HG03469 (cell line): Measurements from ENCODE around the gene MAML2.

Experiments used
- ATAC-seq: cut with Tn5 transposase; IDR thresholded peaks from one replicate; pipeline ENCODE4 v1.9.1; 2021; ENCODE audit warnings: mild to moderate bottlenecking, moderate library complexity, moderate number of reproducible peaks; ENCODE audit not compliant: unreplicated experiment

MAML2 gene

DNA sequence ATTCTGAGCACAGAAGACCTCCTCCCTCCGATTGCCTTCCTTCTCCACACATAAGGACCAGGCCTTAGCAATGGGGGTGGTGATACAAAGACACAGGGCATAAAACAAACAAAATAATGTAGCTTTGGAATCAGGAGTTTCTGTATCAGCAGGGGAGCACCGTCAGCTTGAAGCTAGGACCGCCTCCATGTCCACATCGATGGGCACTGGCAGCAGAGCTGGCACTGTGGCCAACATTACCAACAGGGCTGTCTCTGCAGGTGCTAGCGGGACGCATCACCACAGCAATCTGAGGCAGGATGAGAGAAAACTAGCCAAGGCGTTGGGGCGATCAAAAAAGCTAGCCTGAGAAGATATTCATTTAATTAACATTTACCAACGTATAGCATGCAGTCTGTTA is 201.4 kb downstream of the MAML2 start:
- no peak for ATAC-seq

DNA sequence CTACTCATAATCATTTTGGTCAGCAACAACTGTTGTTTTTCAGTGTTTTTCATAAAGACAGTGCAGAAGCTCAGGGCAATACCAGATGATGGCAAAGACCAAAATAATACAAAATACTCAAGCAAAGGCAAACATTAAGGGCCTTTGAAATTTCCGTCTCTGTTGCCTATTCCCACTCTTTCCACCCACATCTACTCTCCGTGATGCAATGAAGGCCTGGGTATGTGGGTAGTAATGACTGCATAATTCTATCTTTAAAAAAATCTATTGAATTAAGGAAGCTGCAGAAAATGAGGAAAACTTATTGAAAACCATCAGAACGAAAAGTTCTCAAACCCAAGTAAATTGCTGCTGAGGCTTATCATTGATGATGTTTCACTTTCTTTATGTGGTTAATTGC is 203.3 kb downstream of the MAML2 start:
- ATAC-seq: no peak

DNA sequence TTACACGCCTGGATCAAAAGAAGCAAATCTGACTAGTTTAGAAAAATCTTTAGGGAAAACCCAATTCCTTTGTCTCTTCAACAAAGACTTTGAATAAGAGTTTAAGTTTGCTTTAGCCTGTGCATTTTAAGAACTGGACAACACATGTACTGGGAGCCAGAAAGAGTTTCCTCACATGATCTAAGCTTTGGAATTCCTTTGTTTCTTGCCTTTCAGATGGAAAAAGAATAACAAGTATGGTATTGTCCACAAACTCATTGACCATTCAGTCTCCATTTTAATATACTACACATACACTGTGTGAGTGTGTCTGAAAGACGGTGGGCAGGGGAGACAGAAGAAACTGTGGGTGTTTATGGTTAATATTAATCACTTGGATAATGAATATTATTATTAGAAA is 205.6 kb downstream of the MAML2 start:
- ATAC-seq: no peak

DNA sequence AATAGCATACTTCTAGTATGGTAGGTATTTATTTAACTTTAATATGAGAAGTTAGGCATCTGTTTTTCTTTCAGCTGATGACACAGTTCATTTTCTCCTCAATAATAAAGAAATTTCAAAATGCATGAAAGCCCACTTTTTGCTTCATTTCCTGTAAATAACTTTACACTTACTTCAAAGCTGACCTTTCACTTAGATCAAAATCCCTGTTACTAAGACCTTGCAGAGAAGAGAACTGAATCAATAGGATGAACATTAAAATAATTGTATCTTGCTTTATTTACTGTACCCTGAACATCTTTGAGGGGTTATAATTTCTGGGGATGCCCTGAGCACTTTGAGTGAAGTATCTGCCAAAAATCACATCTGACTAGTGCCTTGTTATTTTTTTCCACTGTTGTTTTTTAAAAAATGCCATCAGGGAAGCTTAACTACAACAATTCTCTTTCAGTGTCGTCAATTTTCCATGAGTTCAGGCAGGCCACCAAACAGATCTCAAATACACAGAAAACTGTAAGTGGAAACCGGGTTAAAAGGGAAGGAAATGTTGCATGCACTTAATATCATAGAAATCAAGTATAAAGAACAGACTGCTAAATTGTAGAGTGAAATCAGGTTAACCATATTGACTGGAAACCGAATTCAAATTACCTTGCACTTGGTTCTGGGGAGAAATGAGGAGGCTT is 206.2 kb downstream of the MAML2 start:
- no peak for ATAC-seq

DNA sequence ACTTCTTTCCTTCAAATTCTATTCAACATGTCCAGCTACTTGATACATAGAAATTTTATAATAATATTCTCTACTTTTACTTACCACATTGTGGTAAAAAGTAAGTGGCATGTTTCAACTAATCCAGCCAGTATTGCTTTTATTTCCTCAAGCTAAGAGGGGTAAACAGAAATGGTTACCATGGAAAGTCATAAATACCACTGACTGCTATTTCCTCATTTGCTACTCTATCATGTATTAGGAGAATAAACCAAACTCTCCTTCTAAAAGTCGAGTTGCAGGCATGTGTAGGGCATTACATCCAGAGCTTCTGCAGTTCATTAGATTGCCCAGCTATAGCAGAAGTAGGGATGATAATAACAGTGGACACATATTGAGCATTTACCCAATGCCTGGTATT is 208.4 kb downstream of the MAML2 start:
- peak; percentile 63 for ATAC-seq

DNA sequence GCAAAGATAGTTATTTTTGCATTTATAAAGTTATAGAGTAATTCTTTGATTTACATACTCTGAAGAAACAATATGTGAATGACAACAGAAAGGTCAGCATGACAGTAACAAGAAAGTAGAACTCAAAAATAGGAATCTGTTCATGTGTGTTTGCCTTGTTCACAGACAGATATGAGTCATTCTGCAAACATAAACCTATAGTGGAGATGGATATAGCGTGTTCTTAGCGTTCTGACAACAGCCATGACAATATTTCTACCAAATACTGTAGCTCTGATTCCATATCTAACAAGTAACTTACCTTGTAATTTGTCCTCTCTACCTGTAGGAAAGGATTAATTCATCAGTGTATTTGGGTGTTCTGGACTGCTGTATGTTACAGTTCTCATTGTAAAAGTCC is 210.6 kb downstream of the MAML2 start:
- peak; percentile 45 for ATAC-seq

DNA sequence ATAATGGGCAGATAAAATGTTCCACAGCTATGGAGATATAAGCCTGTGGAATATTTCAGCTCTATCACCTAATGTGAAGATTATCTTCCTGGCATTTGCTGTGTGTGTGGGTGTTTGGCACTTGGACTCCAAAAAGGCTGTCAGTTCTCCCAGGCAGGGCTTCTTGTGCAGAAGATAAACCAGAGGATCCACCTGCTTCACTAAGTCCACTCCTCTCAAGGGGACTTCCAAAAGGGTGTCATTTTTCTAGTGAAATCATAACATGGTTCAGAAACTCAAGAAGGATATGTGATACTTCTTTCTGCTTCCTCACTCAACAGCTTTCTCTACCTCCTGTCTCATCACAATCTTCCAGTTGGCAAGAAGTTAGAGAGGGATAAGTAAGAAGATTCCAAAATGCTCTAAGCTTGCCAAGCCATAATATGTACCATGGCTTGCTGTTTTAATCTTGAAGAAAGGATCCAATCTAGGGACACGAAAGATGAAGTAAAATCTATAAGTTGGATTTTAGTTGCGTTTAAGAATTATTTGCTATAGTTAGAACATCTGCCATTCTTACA is 212.9 kb downstream of the MAML2 start:
- no peak for ATAC-seq

DNA sequence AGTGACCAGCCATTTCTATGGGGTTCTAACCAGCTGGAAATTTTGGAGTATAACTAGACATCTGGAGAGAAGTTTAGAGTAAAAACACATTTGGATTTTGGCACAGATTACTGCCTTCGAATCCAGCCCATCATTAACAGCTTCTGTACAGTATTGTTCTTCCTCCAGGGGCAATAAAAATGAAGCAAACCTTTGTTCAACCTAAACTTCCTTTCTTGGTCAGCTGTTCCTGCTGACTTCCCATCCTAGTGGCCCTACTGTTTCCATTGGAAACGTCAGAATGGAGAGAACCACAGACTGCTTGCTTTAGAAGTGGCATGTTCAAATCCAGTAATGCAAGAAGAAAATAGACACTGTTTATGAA is 215.4 kb downstream of the MAML2 start:
- ATAC-seq: no peak

DNA sequence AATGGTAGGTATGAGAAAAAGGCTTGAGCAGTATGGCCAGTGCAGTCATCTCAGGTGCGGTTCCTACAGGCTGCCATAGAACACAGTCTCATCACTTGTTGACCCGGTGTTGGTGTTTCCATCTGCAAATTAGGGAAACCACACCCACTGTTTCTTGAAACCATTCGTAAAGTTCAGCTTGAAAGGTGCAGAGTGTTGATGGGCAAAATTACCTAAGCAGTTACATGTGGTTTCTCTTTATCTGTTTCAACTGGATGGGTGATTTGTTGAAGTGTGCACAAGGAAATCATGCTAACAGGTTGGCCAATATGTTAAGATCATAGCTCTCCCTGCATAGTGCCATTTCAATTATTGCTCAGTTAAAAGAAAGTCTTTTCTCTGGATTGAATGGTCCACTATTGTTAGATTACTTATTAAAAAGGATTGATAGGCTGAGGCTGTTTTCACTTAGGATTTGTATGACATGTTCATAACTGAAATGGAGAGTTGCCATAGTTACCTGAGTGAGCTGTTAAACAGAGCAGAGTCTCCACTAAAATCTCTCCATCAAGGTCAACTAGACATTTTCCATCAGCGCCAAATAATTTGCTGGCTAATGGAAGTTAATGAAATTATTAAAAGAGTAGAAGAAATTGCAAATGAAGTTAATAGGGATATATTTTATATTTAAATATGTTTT is 215.9 kb downstream of the MAML2 start:
- ATAC-seq: no peak

DNA sequence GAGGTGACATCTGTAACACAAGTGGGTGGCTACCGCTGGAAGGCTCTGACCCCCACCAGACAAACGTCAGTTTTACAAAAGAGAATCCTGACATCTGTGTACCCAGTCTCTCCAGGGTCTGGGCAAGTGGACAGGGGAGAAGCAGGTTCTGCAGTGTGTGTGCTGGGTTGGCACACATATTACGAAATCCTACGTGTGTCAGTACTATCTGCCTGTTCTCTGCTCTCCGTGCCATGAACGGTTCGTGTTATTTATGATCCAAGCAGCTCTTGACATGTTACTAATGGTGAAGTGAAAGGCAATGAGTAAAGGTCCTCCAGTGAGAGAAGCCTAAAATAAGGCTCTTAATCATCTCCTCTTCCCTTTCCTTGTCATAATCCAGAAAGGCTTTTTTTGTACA is 217.6 kb downstream of the MAML2 start:
- no peak for ATAC-seq

DNA sequence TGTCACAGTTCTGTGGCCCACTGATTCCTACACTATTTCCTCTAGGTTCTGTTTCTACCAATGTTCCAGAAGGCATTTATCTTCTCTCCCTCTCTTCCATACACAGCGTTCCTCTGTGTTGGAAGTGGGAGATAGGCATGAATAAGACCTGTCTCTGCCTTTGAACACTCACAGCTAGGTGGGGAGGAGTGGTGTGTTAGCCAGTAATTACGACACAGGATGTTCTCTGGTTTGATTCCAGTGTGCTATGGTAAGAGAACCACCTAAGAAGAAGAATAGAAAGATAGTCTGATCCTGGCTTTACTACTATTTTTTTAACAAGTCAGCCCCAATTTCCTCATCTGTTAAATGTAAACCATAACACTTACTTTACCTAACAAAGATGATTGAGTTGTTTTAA is 218.8 kb downstream of the MAML2 start:
- ATAC-seq: no peak

DNA sequence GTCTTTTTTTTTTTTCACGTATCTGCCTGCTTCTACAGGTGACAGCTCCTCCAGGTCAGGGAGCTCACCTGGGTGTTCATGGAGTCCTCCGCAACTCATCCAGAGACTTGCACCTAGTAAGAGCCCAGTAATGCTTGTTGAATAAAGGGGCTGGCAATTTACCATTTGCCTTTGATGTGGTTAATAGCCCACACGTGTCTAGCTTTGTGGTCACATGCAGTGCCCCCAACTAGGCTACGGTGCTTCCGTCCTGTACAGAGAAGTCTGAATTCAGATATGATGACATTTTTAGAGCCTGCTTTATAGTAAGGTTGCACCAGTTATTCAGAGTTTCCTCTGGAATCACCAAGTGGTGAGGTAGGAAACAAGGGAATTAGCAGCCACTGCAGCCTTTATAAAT is 219.7 kb downstream of the MAML2 start:
- no peak for ATAC-seq

DNA sequence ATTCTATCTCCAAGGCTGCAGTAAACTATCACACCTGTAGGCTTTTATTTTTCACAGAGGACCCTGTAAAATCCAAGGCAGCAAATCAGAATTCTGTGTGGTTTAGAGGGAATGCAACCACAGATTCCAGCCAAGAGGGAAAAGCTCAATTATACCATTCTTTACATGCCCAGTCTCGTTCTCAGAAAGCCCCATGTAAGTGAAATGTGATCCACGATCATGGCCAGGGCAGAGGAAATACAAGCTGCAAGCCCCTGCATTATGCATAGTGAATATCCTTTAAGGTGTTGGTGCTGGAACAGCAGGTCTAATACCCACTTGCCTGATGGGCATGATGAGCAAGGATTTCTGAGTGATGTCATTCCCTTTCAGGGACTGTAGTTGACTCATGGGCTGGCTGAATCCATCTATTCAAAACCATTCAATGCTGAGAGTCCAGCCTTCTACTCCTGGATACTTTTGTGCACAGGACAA is 220.4 kb downstream of the MAML2 start:
- no peak for ATAC-seq

DNA sequence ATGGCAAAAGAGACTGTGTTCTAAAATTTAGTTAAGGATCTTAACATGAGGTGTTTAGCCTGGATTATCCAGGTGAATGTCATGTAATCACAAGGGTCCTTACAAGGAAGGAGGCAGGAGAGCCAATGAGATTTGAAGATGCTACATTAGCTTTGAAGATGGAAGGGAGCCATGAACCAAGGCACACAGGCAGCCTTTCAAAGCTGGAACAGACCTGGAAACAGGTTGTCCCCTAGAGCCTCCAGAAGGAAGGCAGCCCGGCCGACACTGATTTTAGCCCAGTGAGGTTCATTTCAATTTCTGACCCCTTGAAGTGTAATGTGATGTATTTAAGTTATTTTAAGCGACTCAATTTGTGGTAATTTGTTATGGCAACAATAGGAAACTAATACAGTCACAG is 223.8 kb downstream of the MAML2 start:
- ATAC-seq: no peak

DNA sequence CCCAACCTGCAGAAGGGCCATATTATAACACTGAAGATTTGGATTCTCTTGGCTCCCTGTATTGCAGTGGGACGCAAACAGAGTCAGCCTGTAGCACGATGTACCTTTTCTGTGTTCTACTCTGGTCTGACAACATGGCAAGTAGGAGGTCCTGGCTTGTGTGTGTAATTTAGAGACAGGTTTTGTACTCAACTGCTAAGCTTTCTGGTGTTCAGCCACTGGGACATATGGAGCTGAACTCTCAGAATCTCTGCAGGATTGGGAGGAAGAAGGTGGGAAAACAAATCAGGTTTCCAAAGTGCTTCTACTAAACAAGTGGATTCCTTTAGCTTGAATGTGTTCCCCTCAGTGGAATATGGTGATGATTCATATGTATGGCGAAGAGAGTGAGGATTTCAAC is 226.6 kb downstream of the MAML2 start:
- no peak for ATAC-seq

DNA sequence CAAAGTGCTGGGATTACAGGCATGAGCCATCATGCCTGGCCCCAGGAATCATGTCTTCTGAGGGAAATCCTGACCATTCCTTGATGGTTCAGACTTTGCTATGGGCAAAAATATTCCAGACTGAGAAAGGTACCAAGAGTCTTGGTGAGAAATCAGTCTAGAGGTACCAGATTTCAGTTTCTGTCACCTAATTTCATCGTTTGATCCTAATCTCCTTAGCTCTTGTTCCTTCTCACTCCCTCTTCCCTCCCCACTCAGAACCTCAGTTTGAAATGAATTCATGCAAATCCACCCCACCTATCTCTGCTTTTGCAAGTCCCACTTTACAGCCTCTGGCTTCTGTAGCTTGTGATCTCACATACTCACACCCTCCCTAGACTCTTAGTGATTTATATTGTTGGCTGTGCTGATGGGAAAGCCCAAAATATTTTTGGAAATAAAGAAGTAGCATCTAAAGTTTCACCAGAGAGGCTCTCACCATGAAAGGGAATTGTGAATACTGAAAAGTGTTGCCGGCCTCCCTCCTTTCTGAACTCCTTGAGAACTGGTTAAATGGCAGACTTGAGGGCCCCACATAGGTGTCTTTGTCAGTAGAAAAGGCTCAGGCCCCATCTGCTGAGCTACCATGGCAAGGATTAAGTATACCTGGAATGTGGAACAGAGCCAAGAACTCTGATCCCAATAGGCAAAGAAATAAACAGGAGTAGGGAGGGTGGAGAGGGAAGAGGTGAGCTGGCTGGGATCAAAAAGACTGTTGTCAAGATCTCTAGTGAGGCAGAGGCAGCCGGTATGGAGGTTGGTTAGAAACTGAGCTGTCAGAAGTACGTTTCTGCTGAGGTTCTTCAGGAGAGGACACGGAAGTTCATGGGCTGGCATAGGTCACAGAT is 228.6 kb downstream of the MAML2 start:
- no peak for ATAC-seq

DNA sequence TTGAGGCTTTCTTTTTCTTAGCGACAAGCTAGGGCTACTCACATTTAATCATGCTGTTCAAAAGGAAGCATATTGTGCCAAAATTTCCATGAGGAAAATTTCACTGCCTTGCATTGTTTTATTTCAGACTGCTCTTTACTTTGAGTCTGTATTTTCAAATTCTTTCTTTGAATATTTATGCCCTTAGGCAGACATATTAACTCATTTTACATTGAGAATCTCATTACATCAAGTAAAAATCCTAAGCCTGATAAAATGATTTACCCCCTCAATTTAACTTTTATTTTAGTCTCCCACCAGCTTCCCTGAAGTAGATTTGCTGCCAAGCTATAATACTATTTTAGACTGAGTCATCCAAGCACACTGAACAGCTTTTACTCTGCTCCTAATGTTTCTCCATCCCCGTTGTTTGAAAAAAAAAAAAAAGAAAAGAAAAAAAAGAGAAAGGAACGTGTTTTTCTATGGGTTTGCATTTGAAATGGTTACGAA is 229.8 kb downstream of the MAML2 start:
- ATAC-seq: no peak

DNA sequence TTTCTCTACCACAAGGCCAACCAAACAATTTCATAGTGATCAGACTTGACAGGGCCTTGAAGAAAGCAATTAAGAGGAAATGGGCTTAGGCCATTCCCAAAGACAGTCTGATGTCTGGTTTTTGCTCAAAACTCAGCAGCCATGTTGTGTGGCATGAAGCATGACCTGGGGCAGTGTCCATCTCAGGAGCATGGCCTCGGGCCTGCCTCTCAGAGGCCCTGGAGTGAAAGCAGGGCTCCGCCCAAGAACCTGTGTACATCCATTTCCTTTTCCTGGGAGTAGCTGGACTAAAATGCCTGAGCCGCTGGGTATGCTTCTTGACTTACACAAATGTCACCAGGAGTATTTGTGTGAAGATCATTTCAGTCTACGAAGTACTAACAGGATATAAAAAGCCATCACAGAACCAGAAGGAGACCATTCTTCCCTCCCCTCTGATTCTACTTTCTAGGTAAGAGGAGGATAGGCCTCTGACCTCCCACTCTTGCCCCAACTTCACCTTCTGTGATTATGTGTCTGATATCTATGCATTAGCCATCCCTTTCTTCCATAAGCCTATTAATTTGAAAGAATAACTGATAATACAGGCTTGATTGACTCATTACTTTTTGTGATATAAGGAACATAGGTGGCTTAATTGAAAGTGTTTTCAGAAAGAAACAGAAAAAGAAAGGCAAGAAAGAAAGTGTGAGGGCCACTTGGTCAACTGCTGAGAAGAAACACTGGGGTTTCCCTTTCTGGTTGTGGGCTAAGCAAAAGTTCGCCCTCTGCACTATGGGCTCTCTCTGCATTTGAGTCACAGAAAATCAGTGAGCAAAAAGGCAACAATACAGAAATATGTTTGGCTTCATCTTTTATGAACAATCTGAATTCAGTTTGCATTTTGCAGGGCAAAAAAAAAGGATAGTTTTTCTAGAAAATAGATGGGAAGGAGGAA is 230.5 kb downstream of the MAML2 start:
- peak; percentile 89 for ATAC-seq

DNA sequence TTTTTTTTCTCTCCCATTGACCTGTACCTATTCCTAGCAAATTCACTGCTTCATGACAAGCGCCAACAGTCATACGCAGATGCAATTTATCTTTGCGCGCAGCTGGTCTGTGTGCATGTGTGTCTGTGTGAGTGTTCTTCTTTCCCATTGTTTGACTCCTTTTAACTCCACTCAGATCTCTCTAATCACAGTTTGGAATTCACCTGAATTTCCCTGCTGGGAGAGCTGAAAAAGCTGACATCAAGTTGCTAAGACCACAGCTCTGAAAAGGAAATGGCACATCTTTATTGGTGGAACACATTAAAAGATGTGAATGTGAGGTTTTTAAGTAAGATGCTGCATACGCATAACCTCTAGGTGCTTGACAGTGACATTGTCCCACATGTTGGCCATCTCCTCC is 231.7 kb downstream of the MAML2 start:
- ATAC-seq: no peak

DNA sequence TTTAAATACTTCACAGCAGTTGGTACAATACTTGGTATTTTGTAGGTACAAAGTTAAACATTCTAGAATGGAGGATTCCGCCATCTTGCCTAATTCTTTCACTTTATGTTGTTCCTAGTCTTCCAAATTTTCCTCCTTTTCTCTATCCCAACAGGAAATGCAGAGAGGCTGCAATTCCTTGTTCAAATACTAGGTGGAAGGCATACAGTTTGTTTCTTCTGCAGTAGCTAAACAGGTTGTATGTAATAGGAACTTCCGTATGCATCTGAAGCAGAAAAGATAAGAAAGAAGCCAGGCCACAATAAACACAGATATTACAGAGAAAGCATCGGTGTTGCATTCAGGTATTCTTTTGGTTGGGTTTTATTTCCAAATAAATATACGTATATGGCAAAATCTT is 232.7 kb downstream of the MAML2 start:
- no peak for ATAC-seq
